ENCODE data around the gene CDC45.

CDC45 gene

GRCh38 chr22:19453718-19454117 lies 26.0 kb upstream of the CDC45 start:
- H3K9ac ChIP-seq (ENCODE audit: low read length) = no peak overlapping the region
- no peaks in the 10 kb centered on the region for H3K4me1 ChIP-seq (ENCODE audit: control insufficient read depth, insufficient read depth, low read length)
- H3K27me3 ChIP-seq (ENCODE audit: control insufficient read depth, insufficient read depth, low read length) = no peaks in the 10 kb centered on the region
- H3K36me3 ChIP-seq (ENCODE audit: control insufficient read depth, insufficient read depth, low read length) = peaks cover 11% of the 10 kb centered on the region
- H3K9me3 ChIP-seq (ENCODE audit: control insufficient read depth, low read length) = no peaks in the 10 kb centered on the region
- H3K4me3 ChIP-seq (ENCODE audit: low read length) = no peak overlapping the region

- Histone ChIP-seq H3K9me3 (ENCODE audit: control insufficient read depth, low read length) (no peaks in the 10 kb centered on the region), H3K4me1 (ENCODE audit: control insufficient read depth, insufficient read depth, low read length) (no peaks in the 10 kb centered on the region), H3K36me3 (ENCODE audit: control insufficient read depth, insufficient read depth, low read length) (peaks cover 11% of the 10 kb centered on the region), H3K4me3 (ENCODE audit: low read length) (no peak overlapping the region), H3K9ac (ENCODE audit: low read length) (no peak overlapping the region), H3K27me3 (ENCODE audit: control insufficient read depth, insufficient read depth, low read length) (no peaks in the 10 kb centered on the region)
Measured at GRCh38 chr22:19454156-19454555, 25.6 kb upstream of the CDC45 start.

GRCh38 chr22:19455033-19455432 lies 24.7 kb upstream of the CDC45 start:
- Histone ChIP-seq H3K36me3 (ENCODE audit: control insufficient read depth, insufficient read depth, low read length) (peaks cover 11% of the 10 kb centered on the region), H3K9me3 (ENCODE audit: control insufficient read depth, low read length) (no peaks in the 10 kb centered on the region), H3K27me3 (ENCODE audit: control insufficient read depth, insufficient read depth, low read length) (no peaks in the 10 kb centered on the region), H3K4me1 (ENCODE audit: control insufficient read depth, insufficient read depth, low read length) (no peaks in the 10 kb centered on the region), H3K4me3 (ENCODE audit: low read length) (no peak overlapping the region), H3K9ac (ENCODE audit: low read length) (no peak overlapping the region)

- H3K36me3 ChIP-seq (ENCODE audit: control insufficient read depth, insufficient read depth, low read length) = peaks cover 11% of the 10 kb centered on the region
- H3K9ac ChIP-seq (ENCODE audit: low read length) = no peak overlapping the region
- no peaks in the 10 kb centered on the region for H3K9me3 ChIP-seq (ENCODE audit: control insufficient read depth, low read length)
Measured at GRCh38 chr22:19455585-19456370, 23.9 kb upstream of the CDC45 start.

GRCh38 chr22:19456541-19456940 lies 23.2 kb upstream of the CDC45 start:
- Histone ChIP-seq H3K9ac (ENCODE audit: low read length) (no peak overlapping the region), H3K4me3 (ENCODE audit: low read length) (no peak overlapping the region), H3K36me3 (ENCODE audit: control insufficient read depth, insufficient read depth, low read length) (peaks cover 11% of the 10 kb centered on the region), H3K9me3 (ENCODE audit: control insufficient read depth, low read length) (no peaks in the 10 kb centered on the region), H3K4me1 (ENCODE audit: control insufficient read depth, insufficient read depth, low read length) (no peaks in the 10 kb centered on the region), H3K27me3 (ENCODE audit: control insufficient read depth, insufficient read depth, low read length) (no peaks in the 10 kb centered on the region)

More at GRCh38 chr22:19455585-19456370, 23.9 kb upstream of the CDC45 start:
- no peak overlapping the region for H3K4me3 ChIP-seq (ENCODE audit: low read length)
- H3K4me1 ChIP-seq (ENCODE audit: control insufficient read depth, insufficient read depth, low read length) = no peaks in the 10 kb centered on the region
- H3K27me3 ChIP-seq (ENCODE audit: control insufficient read depth, insufficient read depth, low read length) = no peaks in the 10 kb centered on the region

GRCh38 chr22:19457828-19458428 lies 21.8 kb upstream of the CDC45 start:
- H3K36me3 ChIP-seq (ENCODE audit: control insufficient read depth, insufficient read depth, low read length) = peaks cover 11% of the 10 kb centered on the region

GRCh38 chr22:19460036-19460435 lies 19.7 kb upstream of the CDC45 start:
- Histone ChIP-seq H3K4me1 (ENCODE audit: control insufficient read depth, insufficient read depth, low read length) (no peaks in the 10 kb centered on the region), H3K36me3 (ENCODE audit: control insufficient read depth, insufficient read depth, low read length) (peaks cover 17% of the 10 kb centered on the region), H3K9ac (ENCODE audit: low read length) (no peak overlapping the region)

More at GRCh38 chr22:19457828-19458428, 21.8 kb upstream of the CDC45 start:
- H3K4me1 ChIP-seq (ENCODE audit: control insufficient read depth, insufficient read depth, low read length) = no peaks in the 10 kb centered on the region
- H3K9me3 ChIP-seq (ENCODE audit: control insufficient read depth, low read length) = no peaks in the 10 kb centered on the region
- no peak overlapping the region for H3K9ac ChIP-seq (ENCODE audit: low read length)
- H3K4me3 ChIP-seq (ENCODE audit: low read length) = no peak overlapping the region
- H3K27me3 ChIP-seq (ENCODE audit: control insufficient read depth, insufficient read depth, low read length) = no peaks in the 10 kb centered on the region

GRCh38 chr22:19461506-19461905 lies 18.2 kb upstream of the CDC45 start:
- H3K4me3 ChIP-seq (ENCODE audit: low read length) = no peak overlapping the region
- no peaks in the 10 kb centered on the region for H3K9me3 ChIP-seq (ENCODE audit: control insufficient read depth, low read length)
- no peaks in the 10 kb centered on the region for H3K4me1 ChIP-seq (ENCODE audit: control insufficient read depth, insufficient read depth, low read length)
- peaks cover 9% of the 10 kb centered on the region for H3K36me3 ChIP-seq (ENCODE audit: control insufficient read depth, insufficient read depth, low read length)
- no peak overlapping the region for H3K9ac ChIP-seq (ENCODE audit: low read length)
- H3K27me3 ChIP-seq (ENCODE audit: control insufficient read depth, insufficient read depth, low read length) = no peaks in the 10 kb centered on the region

More at GRCh38 chr22:19460036-19460435, 19.7 kb upstream of the CDC45 start:
- Histone ChIP-seq H3K27me3 (ENCODE audit: control insufficient read depth, insufficient read depth, low read length) (no peaks in the 10 kb centered on the region), H3K9me3 (ENCODE audit: control insufficient read depth, low read length) (no peaks in the 10 kb centered on the region), H3K4me3 (ENCODE audit: low read length) (no peak overlapping the region)

GRCh38 chr22:19463008-19463407 lies 16.7 kb upstream of the CDC45 start:
- no peaks in the 10 kb centered on the region for H3K9me3 ChIP-seq (ENCODE audit: control insufficient read depth, low read length)
- H3K4me1 ChIP-seq (ENCODE audit: control insufficient read depth, insufficient read depth, low read length) = no peaks in the 10 kb centered on the region
- H3K27me3 ChIP-seq (ENCODE audit: control insufficient read depth, insufficient read depth, low read length) = no peaks in the 10 kb centered on the region
- no peak overlapping the region for H3K4me3 ChIP-seq (ENCODE audit: low read length)
- H3K36me3 ChIP-seq (ENCODE audit: control insufficient read depth, insufficient read depth, low read length) = peaks cover 12% of the 10 kb centered on the region
- H3K9ac ChIP-seq (ENCODE audit: low read length) = no peak overlapping the region

GRCh38 chr22:19463491-19464469 lies 15.9 kb upstream of the CDC45 start:
- Histone ChIP-seq H3K4me3 (ENCODE audit: low read length) (no peak overlapping the region), H3K36me3 (ENCODE audit: control insufficient read depth, insufficient read depth, low read length) (peaks cover 19% of the 10 kb centered on the region), H3K27me3 (ENCODE audit: control insufficient read depth, insufficient read depth, low read length) (no peaks in the 10 kb centered on the region), H3K9ac (ENCODE audit: low read length) (no peak overlapping the region), H3K4me1 (ENCODE audit: control insufficient read depth, insufficient read depth, low read length) (no peaks in the 10 kb centered on the region), H3K9me3 (ENCODE audit: control insufficient read depth, low read length) (no peaks in the 10 kb centered on the region)

- no peak overlapping the region for H3K9ac ChIP-seq (ENCODE audit: low read length)
- H3K4me3 ChIP-seq (ENCODE audit: low read length) = no peak overlapping the region
- no peaks in the 10 kb centered on the region for H3K27me3 ChIP-seq (ENCODE audit: control insufficient read depth, insufficient read depth, low read length)
- no peaks in the 10 kb centered on the region for H3K4me1 ChIP-seq (ENCODE audit: control insufficient read depth, insufficient read depth, low read length)
- H3K36me3 ChIP-seq (ENCODE audit: control insufficient read depth, insufficient read depth, low read length) = peaks cover 26% of the 10 kb centered on the region
- H3K9me3 ChIP-seq (ENCODE audit: control insufficient read depth, low read length) = no peaks in the 10 kb centered on the region
Measured at GRCh38 chr22:19464546-19464945, 15.2 kb upstream of the CDC45 start.
